Keratinocyte (primary cell): ENCODE results near the gene SKIL. TPM values are rescaled to one million over a fixed set of nuclear protein-coding genes. Genes with fewer than 3 reads are reported as not detected.

Experiments used
- DNase-seq: peaks from one replicate; pipeline ENCODE4 v3.0.0-alpha.2; 2011; ENCODE audit warnings: low read depth, missing footprints, low spot score
- FAIRE-seq: peaks from 2 replicates; lab custom pipeline; 2011; peaks lifted over from hg19 to GRCh38; lab: Jason Lieb, UNC
- H2AFZ ChIP-seq: 2 replicates; pipeline ENCODE4 v1.6.0; 2012; ENCODE audit warnings: low read length, control low read depth, inconsistent platforms; ENCODE audit not compliant: control insufficient read depth
- H3K27ac ChIP-seq: 2 replicates; pipeline ENCODE4 v1.5.1; 2011; ENCODE audit warnings: low read length; ENCODE audit not compliant: control insufficient read depth, insufficient read depth
- H3K27me3 ChIP-seq: 3 replicates; pipeline ENCODE4 v1.6.0; 2011; ENCODE audit warnings: low read length; ENCODE audit not compliant: control insufficient read depth, insufficient read depth; ENCODE audit errors: extremely low read depth
- H3K36me3 ChIP-seq, 2 experiments: 2 replicates in 1 of 2; 3 replicates in 1 of 2; pipeline ENCODE4 v1.5.1; 2011; ENCODE audit warnings: low read length in 2 of 2, mild to moderate bottlenecking in 1 of 2; ENCODE audit not compliant: control insufficient read depth in 2 of 2, insufficient read depth in 2 of 2; ENCODE audit errors: extremely low read depth in 1 of 2
- H3K4me1 ChIP-seq: 3 replicates; pipeline ENCODE4 v1.5.1; 2011; ENCODE audit warnings: low read length; ENCODE audit not compliant: control insufficient read depth, insufficient read depth; ENCODE audit errors: extremely low read depth
- H3K4me2 ChIP-seq: 3 replicates; pipeline ENCODE4 v1.6.0; 2011; ENCODE audit warnings: low read depth, low read length; ENCODE audit not compliant: control insufficient read depth, insufficient read depth; ENCODE audit errors: extremely low read depth
- H3K4me3 ChIP-seq, 3 experiments: fragments of 200-600 bp in 1 of 3; sonication (generic) in 1 of 3; 2 replicates in 2 of 3; 3 replicates in 1 of 3; pipeline ENCODE4 v1.5.1; 2011 to 2016; ENCODE audit warnings: low read length in 3 of 3, mild to moderate bottlenecking in 3 of 3, control low read depth in 2 of 3, inconsistent platforms in 1 of 3, low read depth in 1 of 3, mixed read lengths in 1 of 3, mixed run types in 1 of 3, moderate library complexity in 1 of 3; ENCODE audit not compliant: control insufficient read depth in 2 of 3, insufficient read depth in 2 of 3; ENCODE audit errors: extremely low read depth in 1 of 3
- H3K79me2 ChIP-seq: 2 replicates; pipeline ENCODE4 v1.6.0; 2012; ENCODE audit warnings: low read length; ENCODE audit not compliant: control insufficient read depth, insufficient read depth
- H3K9ac ChIP-seq: 3 replicates; pipeline ENCODE4 v1.6.0; 2011; ENCODE audit warnings: low read length; ENCODE audit not compliant: control insufficient read depth, insufficient read depth; ENCODE audit errors: extremely low read depth
- H3K9me1 ChIP-seq: 3 replicates; pipeline ENCODE4 v1.6.0; 2011; ENCODE audit warnings: low read length; ENCODE audit not compliant: control insufficient read depth, insufficient read depth; ENCODE audit errors: extremely low read depth
- H3K9me3 ChIP-seq: 2 replicates; pipeline ENCODE4 v1.5.1; 2012; ENCODE audit warnings: low read depth, low read length; ENCODE audit not compliant: control insufficient read depth
- H4K20me1 ChIP-seq: 3 replicates; pipeline ENCODE4 v1.6.0; 2011; ENCODE audit warnings: low read length; ENCODE audit not compliant: control insufficient read depth, insufficient read depth; ENCODE audit errors: extremely low read depth
- CTCF ChIP-seq, 3 experiments: IDR thresholded peaks in 1 of 3; conservative IDR thresholded peaks in 1 of 3; optimal IDR thresholded peaks in 1 of 3; 2 replicates in 2 of 3; 3 replicates in 1 of 3; pipeline versions ENCODE3 to v1.5.1; 2011; ENCODE audit warnings: low read length in 3 of 3, mild to moderate bottlenecking in 3 of 3, moderate library complexity in 2 of 3, control low read depth in 1 of 3, inconsistent platforms in 1 of 3; ENCODE audit not compliant: insufficient read depth in 2 of 3; ENCODE audit errors: extremely low read depth in 1 of 3
- EZH2 ChIP-seq: IDR thresholded peaks from one replicate; pipeline ENCODE4 v1.6.1; 2012; ENCODE audit warnings: inconsistent platforms, mild to moderate bottlenecking, low read length, moderate library complexity
- dilution Hi-C: fragments of 300-500 bp; cut with MboI; formaldehyde crosslinking; loops from one replicate; pipeline ENCODE4 v1.7.0; 2020; ENCODE audit warnings: low sequenced_read_pairs; ENCODE audit not compliant: extremely low pct_ligation_motif_present
- polyA plus RNA-seq, 5 experiments: library from polyadenylated mRNA; depleted of rRNA in 3 of 5; stranded (reverse) in 3 of 5; stranded (forward) in 1 of 5; unstranded in 1 of 5; fragments of >200 nt; gene quantifications; 1 replicate in 1 of 5; 2 replicates in 3 of 5; 3 replicates in 1 of 5; pipeline versions ENCODE4 v1.2.1 to v1.2.3, GENCODE V29; 2011 to 2012; ENCODE audit warnings: missing spikeins in 2 of 5, low read depth in 1 of 5, low replicate concordance in 1 of 5

Gene SKIL
- polyA plus RNA-seq, 1 donor (not counting 4 experiments of a cell fraction or from before 2014, with no cell fraction given) = 11.0 TPM

GRCh38 chr3:170442947-170443346 is 85.4 kb downstream of the SKIL start:
- no peak overlapping the region for H3K27ac ChIP-seq
- H3K36me3 ChIP-seq = no peaks in the 10 kb centered on the region
- H2AFZ ChIP-seq = no peak overlapping the region
- H3K4me1 ChIP-seq = peaks cover 9% of the 10 kb centered on the region
- no peaks in the 10 kb centered on the region for H4K20me1 ChIP-seq
- TF ChIP-seq CTCF (optimal IDR thresholded peaks at IDR 0.05 in 1 of 3, IDR thresholded peaks at IDR 0.05 in 1 of 3, conservative IDR thresholded peaks at IDR 0.05 in 1 of 3; ENCODE audit: extremely low read depth in 1 of 3, insufficient read depth in 2 of 3, low read length in 3 of 3) (no peak), EZH2 (no peak)
- no peaks in the 10 kb centered on the region for H3K9me1 ChIP-seq
- H3K9ac ChIP-seq = no peak overlapping the region
- no peaks in the 10 kb centered on the region for H3K27me3 ChIP-seq
- DNase-seq = no peak
- FAIRE-seq = no peak
- H3K9me3 ChIP-seq = no peaks in the 10 kb centered on the region
- dilution Hi-C loops = no loop called here
- H3K4me3 ChIP-seq = no peak overlapping the region
- no peak overlapping the region for H3K4me2 ChIP-seq
- no peaks in the 10 kb centered on the region for H3K79me2 ChIP-seq

GRCh38 chr3:170443457-170443856 is 85.9 kb downstream of the SKIL start:
- Histone ChIP-seq H3K9me1 (no peaks in the 10 kb centered on the region), H3K9me3 (no peaks in the 10 kb centered on the region), H3K4me2 (no peak overlapping the region), H3K79me2 (no peaks in the 10 kb centered on the region), H4K20me1 (no peaks in the 10 kb centered on the region), H3K9ac (no peak overlapping the region), H3K4me3 (no peak overlapping the region), H3K4me1 (peaks cover 9% of the 10 kb centered on the region), H3K27ac (no peak overlapping the region), H3K27me3 (no peaks in the 10 kb centered on the region), H3K36me3 (no peaks in the 10 kb centered on the region), H2AFZ (no peak overlapping the region)
- no peak for DNase-seq
- no peak for TF ChIP-seq CTCF (optimal IDR thresholded peaks at IDR 0.05 in 1 of 3, IDR thresholded peaks at IDR 0.05 in 1 of 3, conservative IDR thresholded peaks at IDR 0.05 in 1 of 3; ENCODE audit: extremely low read depth in 1 of 3, insufficient read depth in 2 of 3, low read length in 3 of 3)
- TF ChIP-seq EZH2 = no peak
- no peak for FAIRE-seq
- dilution Hi-C loops = no loop called here

Other genes with a start within 250 kb of the SKIL start
- 32.2 to 37.6 TPM (median 37.5 TPM) in 3 replicates for gene PHC3, start 176.0 kb upstream of the SKIL start, polyA plus RNA-seq
- 34.9 to 53.5 TPM (median 35.9 TPM) in 3 replicates for gene PRKCI, start 135.3 kb upstream of the SKIL start, polyA plus RNA-seq
- 0.12 to 0.23 TPM (median 0.14 TPM) in 3 replicates for gene CLDN11, start 61.2 kb downstream of the SKIL start, polyA plus RNA-seq
- gene SLC7A14, start 228.4 kb downstream of the SKIL start, polyA plus RNA-seq = not detected in 3 replicates